ENCODE data around the gene ADAP1. TPM values are rescaled to one million over a fixed set of nuclear protein-coding genes. Genes with fewer than 3 reads are reported as not detected.

Gene ADAP1
- total and polyA plus RNA-seq, 2 donors from 2014 or later = 36.4 to 48.2 TPM

DNA sequence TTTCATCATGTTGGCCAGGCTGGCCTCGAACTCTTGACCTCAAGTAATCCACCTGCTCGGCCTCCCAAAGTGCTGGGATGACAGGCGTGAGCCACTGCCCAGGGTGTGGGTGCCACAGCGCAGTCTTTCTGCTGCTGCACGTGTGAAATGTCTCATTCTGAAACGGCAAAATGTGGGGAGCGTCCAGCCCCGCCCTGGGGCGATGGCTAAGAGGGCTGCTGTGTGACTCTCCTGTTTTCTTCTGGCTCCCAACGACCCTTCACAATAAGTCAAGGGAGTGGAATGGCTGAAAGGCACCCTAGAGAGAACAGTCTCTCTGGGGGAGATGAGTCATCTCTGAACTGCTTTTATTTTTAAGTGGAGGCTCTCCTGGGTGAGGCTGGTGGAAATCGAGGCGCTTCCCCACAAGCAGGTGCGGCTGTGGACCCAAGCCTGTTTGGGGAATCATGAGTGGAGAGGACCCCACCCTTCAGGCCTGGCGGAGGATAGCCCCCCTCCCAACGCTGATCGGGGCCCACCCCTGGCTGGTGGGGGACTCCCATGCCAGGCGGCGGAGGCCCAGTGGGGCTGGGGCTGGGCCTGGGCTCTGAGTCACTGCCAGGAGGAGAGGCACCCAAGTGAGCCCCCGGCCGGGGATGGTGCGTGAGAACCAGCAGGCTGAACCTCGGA lies 18.0 kb downstream of the ADAP1 start:
- intact Hi-C loops (cut with DNase I) = no loop called here
- TF ChIP-seq, protein P1, sequence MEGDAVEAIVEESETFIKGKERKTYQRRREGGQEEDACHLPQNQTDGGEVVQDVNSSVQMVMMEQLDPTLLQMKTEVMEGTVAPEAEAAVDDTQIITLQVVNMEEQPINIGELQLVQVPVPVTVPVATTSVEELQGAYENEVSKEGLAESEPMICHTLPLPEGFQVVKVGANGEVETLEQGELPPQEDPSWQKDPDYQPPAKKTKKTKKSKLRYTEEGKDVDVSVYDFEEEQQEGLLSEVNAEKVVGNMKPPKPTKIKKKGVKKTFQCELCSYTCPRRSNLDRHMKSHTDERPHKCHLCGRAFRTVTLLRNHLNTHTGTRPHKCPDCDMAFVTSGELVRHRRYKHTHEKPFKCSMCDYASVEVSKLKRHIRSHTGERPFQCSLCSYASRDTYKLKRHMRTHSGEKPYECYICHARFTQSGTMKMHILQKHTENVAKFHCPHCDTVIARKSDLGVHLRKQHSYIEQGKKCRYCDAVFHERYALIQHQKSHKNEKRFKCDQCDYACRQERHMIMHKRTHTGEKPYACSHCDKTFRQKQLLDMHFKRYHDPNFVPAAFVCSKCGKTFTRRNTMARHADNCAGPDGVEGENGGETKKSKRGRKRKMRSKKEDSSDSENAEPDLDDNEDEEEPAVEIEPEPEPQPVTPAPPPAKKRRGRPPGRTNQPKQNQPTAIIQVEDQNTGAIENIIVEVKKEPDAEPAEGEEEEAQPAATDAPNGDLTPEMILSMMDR (IDR thresholded peaks at IDR 0.05; ENCODE audit: borderline replicate concordance, extremely low read depth, insufficient read depth) = no peak
- peaks cover 0 to 6% (median 0%) of the 10 kb centered on the region in 3 donors for H3K9me3 ChIP-seq (ENCODE audit: control insufficient read depth in 2 of 3, insufficient read depth in 1 of 3, low read length in 3 of 3)
- no peaks in the 10 kb centered on the region for H3K4me1 ChIP-seq (ENCODE audit: control insufficient read depth in 2 of 3, insufficient read depth in 2 of 3, low read depth in 1 of 3, low read length in 3 of 3)
- no peak overlapping the region for H3K4me3 ChIP-seq (ENCODE audit: low read length in 3 of 3)
- H3K27me3 ChIP-seq (ENCODE audit: control insufficient read depth, insufficient read depth, low read length) = no peaks in the 10 kb centered on the region
- H3K36me3 ChIP-seq (ENCODE audit: control insufficient read depth in 2 of 3, insufficient read depth in 3 of 3, low read length in 3 of 3) = no peaks in the 10 kb centered on the region
- FAIRE-seq = no peak
- H3K9ac ChIP-seq (ENCODE audit: low read length in 3 of 3) = no peak overlapping the region
- peak in 2 of 5 donors; percentile 47 to 74 for DNase-seq
- no peak overlapping the region for H3K27ac ChIP-seq (ENCODE audit: low read depth in 2 of 2, low read length in 2 of 2)

- TF ChIP-seq, protein P1 (IDR thresholded peaks at IDR 0.05; ENCODE audit: borderline replicate concordance, extremely low read depth, insufficient read depth) = no peak
- Histone ChIP-seq H3K4me1 (ENCODE audit: control insufficient read depth in 2 of 3, insufficient read depth in 2 of 3, low read depth in 1 of 3, low read length in 3 of 3) (peaks cover 0 to 2% (median 0%) of the 10 kb centered on the region in 3 donors), H3K9ac (ENCODE audit: low read length in 3 of 3) (no peak overlapping the region), H3K27me3 (ENCODE audit: control insufficient read depth, insufficient read depth, low read length) (no peaks in the 10 kb centered on the region), H3K9me3 (ENCODE audit: control insufficient read depth in 2 of 3, insufficient read depth in 1 of 3, low read length in 3 of 3) (peaks cover 0 to 5% (median 0%) of the 10 kb centered on the region in 3 donors), H3K36me3 (ENCODE audit: control insufficient read depth in 2 of 3, insufficient read depth in 3 of 3, low read length in 3 of 3) (no peaks in the 10 kb centered on the region), H3K27ac (ENCODE audit: low read depth in 2 of 2, low read length in 2 of 2) (no peak overlapping the region), H3K4me3 (ENCODE audit: low read length in 3 of 3) (no peak overlapping the region)
- no peak for FAIRE-seq
- DNase-seq = peak in 1 of 5 donors; percentile 34
- intact Hi-C loops (cut with DNase I) = no loop called here
Observed at GRCh38 chr7:935874-936385, 18.6 kb downstream of the ADAP1 start.

GRCh38 chr7:935164-935873 lies 19.2 kb downstream of the ADAP1 start:
- no peak for FAIRE-seq
- Histone ChIP-seq H3K9me3 (ENCODE audit: control insufficient read depth in 2 of 3, insufficient read depth in 1 of 3, low read length in 3 of 3) (no peaks in the 10 kb centered on the region), H3K27ac (ENCODE audit: low read depth in 2 of 2, low read length in 2 of 2) (no peak overlapping the region), H3K36me3 (ENCODE audit: control insufficient read depth in 2 of 3, insufficient read depth in 3 of 3, low read length in 3 of 3) (no peaks in the 10 kb centered on the region), H3K9ac (ENCODE audit: low read length in 3 of 3) (no peak overlapping the region), H3K4me1 (ENCODE audit: control insufficient read depth in 2 of 3, insufficient read depth in 2 of 3, low read depth in 1 of 3, low read length in 3 of 3) (peaks cover 0 to 2% (median 0%) of the 10 kb centered on the region in 3 donors), H3K27me3 (ENCODE audit: control insufficient read depth, insufficient read depth, low read length) (no peaks in the 10 kb centered on the region), H3K4me3 (ENCODE audit: low read length in 3 of 3) (no peak overlapping the region)
- peak in 2 of 5 donors; percentile 50 to 71 for DNase-seq
- TF ChIP-seq, protein P1 (IDR thresholded peaks at IDR 0.05; ENCODE audit: borderline replicate concordance, extremely low read depth, insufficient read depth) = no peak
- intact Hi-C loops (cut with DNase I) = no loop called here
